GM21367 (cell line): ENCODE data around the gene STAMBPL1.
A peak's percentile ranks its signal among the peaks of the same experiment; 100 is the strongest.
"Not testable (repeated sequence)": the region's sequence is repeated elsewhere in the genome, so short reads cannot be mapped to it uniquely, and the experiment has no call there.

Experiments
- ATAC-seq: cut with Tn5 transposase; IDR thresholded peaks from one replicate; pipeline ENCODE4 v1.9.1; 2021; ENCODE audit not compliant: unreplicated experiment

The STAMBPL1 gene

GRCh38 chr10:88919041-88919440 lies 39.0 kb downstream of the STAMBPL1 start:
- no peak for ATAC-seq

- ATAC-seq: no peak
These were observed 40.2 kb downstream of the STAMBPL1 start for GRCh38 chr10:88920198-88920597.

GRCh38 chr10:88920986-88921593 lies 41.0 kb downstream of the STAMBPL1 start:
- ATAC-seq: no peak

GRCh38 chr10:88922041-88922440 lies 42.0 kb downstream of the STAMBPL1 start:
- ATAC-seq: no peak

- ATAC-seq: no peak
These were observed 43.5 kb downstream of the STAMBPL1 start for GRCh38 chr10:88923520-88923919.

GRCh38 chr10:88926566-88927415 lies 46.7 kb downstream of the STAMBPL1 start:
- ATAC-seq: no peak

GRCh38 chr10:88927416-88927690 lies 47.3 kb downstream of the STAMBPL1 start:
- ATAC-seq: no peak

GRCh38 chr10:88928254-88928653 lies 48.2 kb downstream of the STAMBPL1 start:
- no peak for ATAC-seq

GRCh38 chr10:88931548-88931947 lies 51.5 kb downstream of the STAMBPL1 start:
- no peak for ATAC-seq

- not testable (repeated sequence) for ATAC-seq
These were observed 52.0 kb downstream of the STAMBPL1 start for GRCh38 chr10:88932029-88932428.

GRCh38 chr10:88932539-88933256 lies 52.7 kb downstream of the STAMBPL1 start:
- ATAC-seq: peak; percentile 42

GRCh38 chr10:88933564-88933963 lies 53.5 kb downstream of the STAMBPL1 start:
- ATAC-seq: no peak

GRCh38 chr10:88934900-88935672 lies 55.0 kb downstream of the STAMBPL1 start:
- no peak for ATAC-seq

- no peak for ATAC-seq
These were observed 56.6 kb downstream of the STAMBPL1 start for GRCh38 chr10:88936656-88937055.

- ATAC-seq: no peak
These were observed 58.0 kb downstream of the STAMBPL1 start for GRCh38 chr10:88938039-88938438.

- no peak for ATAC-seq
These were observed 58.9 kb downstream of the STAMBPL1 start for GRCh38 chr10:88938938-88939337.

GRCh38 chr10:88941026-88941425 lies 61.0 kb downstream of the STAMBPL1 start:
- ATAC-seq: no peak

- no peak for ATAC-seq
These were observed 63.7 kb downstream of the STAMBPL1 start for GRCh38 chr10:88943778-88944177.

GRCh38 chr10:88944813-88945212 lies 64.8 kb downstream of the STAMBPL1 start:
- no peak for ATAC-seq

- ATAC-seq: no peak
These were observed 66.2 kb downstream of the STAMBPL1 start for GRCh38 chr10:88946200-88946599.

- no peak for ATAC-seq
These were observed 67.0 kb downstream of the STAMBPL1 start for GRCh38 chr10:88946965-88947590.
